ENCODE measurements around the gene RANBP1.

The RANBP1 gene

DNA sequence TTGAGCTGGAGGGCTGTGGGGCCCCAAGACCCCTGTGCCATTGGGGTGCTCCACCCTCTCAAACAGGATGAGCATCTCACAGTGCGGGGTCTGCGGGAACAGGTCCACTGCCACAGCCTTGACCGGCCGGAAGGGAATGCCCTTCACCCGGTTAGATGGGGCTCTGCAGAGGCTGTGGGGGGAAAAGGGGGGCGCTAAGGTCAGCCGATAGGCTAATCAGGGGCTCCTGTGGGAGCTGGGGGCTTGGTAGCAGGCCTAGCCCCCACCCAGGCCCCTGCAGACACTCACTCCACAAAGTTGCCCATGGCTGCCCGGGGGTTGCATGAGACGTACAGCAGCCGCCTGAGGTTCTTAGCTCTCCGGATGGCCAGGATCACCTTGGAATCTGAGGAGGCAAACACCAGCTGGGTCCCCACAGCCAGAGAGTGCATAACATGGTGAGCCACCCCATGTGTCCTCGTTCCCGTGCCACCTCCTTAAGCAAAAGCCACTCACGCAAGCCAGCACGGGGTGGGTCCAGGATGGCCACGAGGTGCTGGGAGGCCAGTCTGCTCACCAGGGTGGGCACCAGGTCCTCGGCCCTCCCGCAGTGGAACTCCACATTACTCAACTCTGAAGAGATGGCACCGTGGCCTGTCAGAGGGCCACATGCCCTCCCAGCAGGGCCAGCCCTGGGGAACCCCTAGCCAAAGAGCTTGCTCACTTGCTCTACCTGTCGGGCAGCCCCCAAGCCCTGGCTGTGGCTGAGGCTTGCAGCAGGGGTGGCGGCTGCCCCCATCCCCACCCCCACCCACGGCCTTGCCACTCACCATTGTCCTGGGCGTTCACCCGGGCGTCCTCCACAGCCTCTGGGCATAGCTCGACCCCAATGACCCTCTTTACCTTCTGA lies 3.0 kb upstream of the RANBP1 start:
- peaks cover 37% of the 10 kb centered on the region for H3K36me3 ChIP-seq (ENCODE audit: control insufficient read depth, insufficient read depth, low read length)
- no peaks in the 10 kb centered on the region for H3K27me3 ChIP-seq (replicated peaks; ENCODE audit: control insufficient read depth, insufficient read depth, low read length)
- no peak overlapping the region for H3K4me3 ChIP-seq (replicated peaks; ENCODE audit: low read depth, low read length)
- no peak for DNase-seq (ENCODE audit: extremely low read depth, insufficient read length)
- TF ChIP-seq, protein P1, sequence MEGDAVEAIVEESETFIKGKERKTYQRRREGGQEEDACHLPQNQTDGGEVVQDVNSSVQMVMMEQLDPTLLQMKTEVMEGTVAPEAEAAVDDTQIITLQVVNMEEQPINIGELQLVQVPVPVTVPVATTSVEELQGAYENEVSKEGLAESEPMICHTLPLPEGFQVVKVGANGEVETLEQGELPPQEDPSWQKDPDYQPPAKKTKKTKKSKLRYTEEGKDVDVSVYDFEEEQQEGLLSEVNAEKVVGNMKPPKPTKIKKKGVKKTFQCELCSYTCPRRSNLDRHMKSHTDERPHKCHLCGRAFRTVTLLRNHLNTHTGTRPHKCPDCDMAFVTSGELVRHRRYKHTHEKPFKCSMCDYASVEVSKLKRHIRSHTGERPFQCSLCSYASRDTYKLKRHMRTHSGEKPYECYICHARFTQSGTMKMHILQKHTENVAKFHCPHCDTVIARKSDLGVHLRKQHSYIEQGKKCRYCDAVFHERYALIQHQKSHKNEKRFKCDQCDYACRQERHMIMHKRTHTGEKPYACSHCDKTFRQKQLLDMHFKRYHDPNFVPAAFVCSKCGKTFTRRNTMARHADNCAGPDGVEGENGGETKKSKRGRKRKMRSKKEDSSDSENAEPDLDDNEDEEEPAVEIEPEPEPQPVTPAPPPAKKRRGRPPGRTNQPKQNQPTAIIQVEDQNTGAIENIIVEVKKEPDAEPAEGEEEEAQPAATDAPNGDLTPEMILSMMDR (IDR thresholded peaks at IDR 0.05; ENCODE audit: insufficient read depth, low read length, poor library complexity, severe bottlenecking): no peak

DNA sequence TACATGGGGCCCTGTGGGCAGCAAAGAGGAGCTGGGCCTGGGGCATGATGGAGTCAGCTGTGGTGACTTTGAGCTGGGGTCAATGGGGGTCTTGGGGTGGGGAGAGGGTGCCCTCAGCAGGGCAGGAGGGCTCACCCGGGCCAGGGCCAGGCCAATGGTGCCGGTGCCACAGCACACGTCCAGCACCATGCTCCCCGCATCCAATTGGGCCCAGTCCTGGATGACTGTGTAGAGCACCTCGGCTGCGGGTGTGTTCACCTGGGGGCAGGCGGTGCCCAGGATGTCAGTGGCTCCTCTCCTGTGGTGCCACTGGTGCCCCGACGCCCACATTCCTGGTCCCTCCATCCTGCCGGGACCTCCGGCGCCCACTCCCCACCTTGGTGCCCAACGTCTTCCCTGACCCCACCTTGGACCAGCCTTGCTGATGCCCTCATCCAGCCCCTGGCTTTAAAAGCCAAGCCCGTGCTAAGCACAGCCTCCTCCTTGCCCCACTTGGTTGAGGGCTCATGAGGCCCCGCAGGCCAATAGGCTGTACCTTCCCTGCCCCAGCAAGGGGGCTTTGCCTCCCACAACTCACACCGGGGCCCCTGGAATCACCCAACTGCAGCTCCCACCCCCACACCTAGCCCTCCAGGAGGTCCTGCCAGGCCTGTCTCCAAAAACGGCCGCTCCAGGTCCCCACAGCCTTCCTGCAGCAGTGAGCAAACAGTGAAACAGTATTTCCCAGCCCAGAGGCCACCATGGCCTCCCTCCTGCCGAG lies 2.2 kb upstream of the RANBP1 start:
- H3K4me3 ChIP-seq (replicated peaks; ENCODE audit: low read depth, low read length): no peak overlapping the region
- H3K36me3 ChIP-seq (ENCODE audit: control insufficient read depth, insufficient read depth, low read length): peaks cover 33% of the 10 kb centered on the region
- H3K27me3 ChIP-seq (replicated peaks; ENCODE audit: control insufficient read depth, insufficient read depth, low read length): no peaks in the 10 kb centered on the region
- TF ChIP-seq, protein P1 (IDR thresholded peaks at IDR 0.05; ENCODE audit: insufficient read depth, low read length, poor library complexity, severe bottlenecking): no peak
- DNase-seq (ENCODE audit: extremely low read depth, insufficient read length): no peak

- H3K27me3 ChIP-seq (replicated peaks; ENCODE audit: control insufficient read depth, insufficient read depth, low read length): no peaks in the 10 kb centered on the region
- no peak for DNase-seq (ENCODE audit: extremely low read depth, insufficient read length)
- no peak overlapping the region for H3K4me3 ChIP-seq (replicated peaks; ENCODE audit: low read depth, low read length)
- TF ChIP-seq, protein P1 (IDR thresholded peaks at IDR 0.05; ENCODE audit: insufficient read depth, low read length, poor library complexity, severe bottlenecking): no peak
- peaks cover 30% of the 10 kb centered on the region for H3K36me3 ChIP-seq (ENCODE audit: control insufficient read depth, insufficient read depth, low read length)
Measured at GRCh38 chr22:20114506-20115475, 1.1 kb upstream of the RANBP1 start.

GRCh38 chr22:20116376-20116950 lies 559 bp downstream of the RANBP1 start:
- TF ChIP-seq, protein P1 (IDR thresholded peaks at IDR 0.05; ENCODE audit: insufficient read depth, low read length, poor library complexity, severe bottlenecking): no peak
- Histone ChIP-seq H3K36me3 (ENCODE audit: control insufficient read depth, insufficient read depth, low read length) (peaks cover 35% of the 10 kb centered on the region), H3K27me3 (replicated peaks; ENCODE audit: control insufficient read depth, insufficient read depth, low read length) (no peaks in the 10 kb centered on the region), H3K4me3 (replicated peaks; ENCODE audit: low read depth, low read length) (peak overlapping the region; percentile 96)
- no peak for DNase-seq (ENCODE audit: extremely low read depth, insufficient read length)

All from GM06990 (cell line).